PFSK-1 (cell line): ENCODE results near the gene TSHB.

Experiments
- FOXP2 ChIP-seq: optimal IDR thresholded peaks from 2 replicates; pipeline ENCODE3; 2011; ENCODE audit warnings: borderline replicate concordance, control low read depth, inconsistent platforms; ENCODE audit not compliant: insufficient read depth; ENCODE audit errors: extremely low read length, extremely low read depth
- POLR2AphosphoS5 ChIP-seq: IDR thresholded peaks from 2 replicates; pipeline ENCODE4 v1.6.1; 2012; ENCODE audit warnings: low read depth, mild to moderate bottlenecking, control low read depth, low read length, moderate library complexity
- REST ChIP-seq, 2 experiments: IDR thresholded peaks; 2 replicates each; pipeline versions ENCODE4 v1.6.1 to v1.8.0; 2011 to 2012; ENCODE audit warnings: low read depth in 2 of 2, low read length in 2 of 2, control low read depth in 1 of 2, inconsistent platforms in 1 of 2, mild to moderate bottlenecking in 1 of 2, moderate library complexity in 1 of 2; ENCODE audit not compliant: insufficient read depth in 1 of 2
- SIN3A ChIP-seq: IDR thresholded peaks from 2 replicates; pipeline ENCODE4 v1.6.1; 2012; ENCODE audit warnings: mild to moderate bottlenecking, low read length, moderate library complexity, borderline replicate concordance; ENCODE audit not compliant: insufficient read depth
- TAF1 ChIP-seq: IDR thresholded peaks from 2 replicates; pipeline ENCODE4 v1.6.1; 2012; ENCODE audit warnings: low read length, control low read depth, borderline replicate concordance; ENCODE audit not compliant: insufficient read depth

The TSHB gene

GRCh38 chr1:115071012-115071664 is 41.5 kb downstream of the TSHB start:
- TF ChIP-seq TAF1 (no peak), POLR2AphosphoS5 (no peak), SIN3A (no peak), REST (IDR thresholded peaks at IDR 0.05; ENCODE audit: insufficient read depth in 1 of 2, low read depth in 2 of 2, low read length in 2 of 2) (no peak)

DNA sequence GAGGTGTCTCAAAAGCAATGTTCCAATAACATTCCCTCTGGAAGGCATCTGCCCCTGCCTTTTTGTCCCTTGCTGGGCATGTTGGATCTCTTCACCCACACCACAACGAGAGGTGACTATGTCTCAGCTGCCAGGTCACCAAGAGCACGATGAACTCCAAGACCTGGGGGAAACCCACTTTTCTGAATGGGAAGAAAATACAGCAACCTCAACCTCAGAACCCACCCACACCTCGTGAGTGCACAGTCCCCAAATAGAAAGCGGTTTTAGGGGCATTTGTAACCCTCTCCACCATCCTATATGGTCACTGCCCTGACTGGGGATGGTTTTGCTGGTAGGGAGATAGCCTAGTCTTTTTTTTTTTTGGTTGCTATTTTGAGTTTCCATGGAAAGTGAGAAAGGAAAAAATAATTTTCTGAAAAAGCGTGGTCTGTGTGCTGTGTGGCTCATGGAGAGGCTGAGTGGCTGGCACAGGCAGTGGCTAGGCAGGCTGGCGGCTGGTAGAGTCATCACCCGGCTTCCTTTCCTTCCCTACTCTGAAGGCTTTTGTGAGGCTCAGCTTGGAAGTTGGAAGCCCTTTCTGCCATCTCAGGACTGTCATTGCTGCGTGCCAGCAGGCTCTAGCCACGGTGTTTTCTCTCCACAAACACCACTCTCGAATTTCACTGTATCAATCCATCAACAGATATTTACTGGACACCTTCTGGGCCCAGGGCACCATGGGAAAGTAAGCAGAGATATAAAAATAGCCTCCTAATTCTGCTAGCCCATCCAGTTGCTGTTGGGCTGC is 43.9 kb downstream of the TSHB start:
- no peak for TF ChIP-seq TAF1
- no peak for TF ChIP-seq FOXP2
- TF ChIP-seq POLR2AphosphoS5, result no peak
- TF ChIP-seq REST (IDR thresholded peaks at IDR 0.05; ENCODE audit: insufficient read depth in 1 of 2, low read depth in 2 of 2, low read length in 2 of 2), result no peak
- no peak for TF ChIP-seq SIN3A

DNA sequence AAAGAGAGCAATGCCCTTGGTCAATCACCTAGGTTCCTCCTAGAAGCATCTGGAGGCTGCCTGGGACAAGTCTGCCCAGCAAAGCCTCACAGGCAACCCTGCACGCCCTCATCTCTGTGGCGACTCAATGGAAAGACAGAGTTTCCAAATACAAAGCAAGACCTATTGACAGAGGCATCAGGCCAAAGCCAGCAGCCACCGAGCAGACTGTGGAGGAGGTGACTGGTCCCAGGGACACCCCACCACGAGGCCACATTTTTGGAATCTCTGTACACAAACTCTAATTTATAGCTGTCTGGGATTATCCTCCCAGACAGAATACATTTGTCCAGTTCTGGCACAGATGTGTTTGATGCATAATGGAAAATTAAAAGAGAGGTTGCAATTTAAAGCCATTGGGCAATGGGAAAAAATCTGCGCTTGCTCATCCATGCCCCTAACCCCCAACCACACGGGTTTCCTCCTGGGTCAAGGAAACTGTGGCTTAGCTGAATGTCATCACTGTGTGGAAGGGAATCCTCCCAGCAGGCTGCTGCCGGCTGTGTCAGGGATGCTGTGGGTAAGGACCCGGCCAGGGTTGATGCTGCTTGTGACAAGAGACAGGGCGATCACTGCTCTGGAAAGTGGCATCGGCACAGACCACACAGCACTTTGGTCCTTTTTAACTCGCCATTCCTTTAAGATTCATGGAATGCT is 45.4 kb downstream of the TSHB start:
- no peak for TF ChIP-seq REST (IDR thresholded peaks at IDR 0.05; ENCODE audit: insufficient read depth in 1 of 2, low read depth in 2 of 2, low read length in 2 of 2)
- no peak for TF ChIP-seq TAF1
- TF ChIP-seq POLR2AphosphoS5, result no peak
- TF ChIP-seq SIN3A, result no peak
- no peak for TF ChIP-seq FOXP2

GRCh38 chr1:115076384-115076915 is 46.8 kb downstream of the TSHB start:
- TF ChIP-seq TAF1, result no peak
- no peak for TF ChIP-seq REST (IDR thresholded peaks at IDR 0.05; ENCODE audit: insufficient read depth in 1 of 2, low read depth in 2 of 2, low read length in 2 of 2)
- TF ChIP-seq FOXP2, result no peak
- TF ChIP-seq POLR2AphosphoS5, result no peak
- TF ChIP-seq SIN3A, result no peak
